ENCODE results near the gene REEP1. TPM values are rescaled to one million over a fixed set of nuclear protein-coding genes. Genes with fewer than 3 reads are reported as not detected.

Gene REEP1
- total RNA-seq, 2 experiments from 2014 or later, result not detected

- Histone ChIP-seq H3K9me3 (ENCODE audit: low read length) (no peaks in the 10 kb centered on the region), H3K4me1 (ENCODE audit: insufficient read depth, low read length, poor library complexity, severe bottlenecking) (no peaks in the 10 kb centered on the region), H3K79me2 (ENCODE audit: insufficient read depth, low read depth, low read length) (no peaks in the 10 kb centered on the region), H2AFZ (ENCODE audit: low read length) (no peak overlapping the region), H3K9me2 (ENCODE audit: insufficient read depth, low read length) (no peaks in the 10 kb centered on the region), H3K4me3 (ENCODE audit: low read depth, low read length, poor library complexity, severe bottlenecking) (no peak overlapping the region), H3K4me2 (ENCODE audit: low read length) (no peak overlapping the region), H3K36me3 (ENCODE audit: insufficient read depth, low read length) (no peaks in the 10 kb centered on the region), H3K27ac (ENCODE audit: low read depth, low read length, poor library complexity, severe bottlenecking) (no peak overlapping the region), H4K20me1 (ENCODE audit: insufficient read depth, low read length) (no peaks in the 10 kb centered on the region)
- ChIA-PET CTCF (ENCODE audit: unreplicated experiment) (no interaction called here), POLR2A (interaction anchor here (0.6 kb wide), 1 partner anchor 17 kb away, joined by 5 read pairs; no protein-coding TSS in a partner anchor)
- no peak for DNase-seq (ENCODE audit: low spot score)
- intact Hi-C loops (cut with micrococcal nuclease; ENCODE audit: unreplicated experiment), result no loop called here
- no TSS peak for BruUV-seq (replicated peaks)
- TF ChIP-seq CTCF (conservative IDR thresholded peaks at IDR 0.05; ENCODE audit: low read length) (no peak), EZH2phosphoT487 (IDR thresholded peaks at IDR 0.05; ENCODE audit: borderline replicate concordance, low read depth, low read length) (no peak)
Measured at GRCh38 chr2:86285571-86285970, 51.9 kb downstream of the REEP1 start.

- Histone ChIP-seq H3K4me2 (ENCODE audit: low read length) (no peak overlapping the region), H3K4me1 (ENCODE audit: insufficient read depth, low read length, poor library complexity, severe bottlenecking) (no peaks in the 10 kb centered on the region), H3K36me3 (ENCODE audit: insufficient read depth, low read length) (no peaks in the 10 kb centered on the region), H4K20me1 (ENCODE audit: insufficient read depth, low read length) (no peaks in the 10 kb centered on the region), H3K79me2 (ENCODE audit: insufficient read depth, low read depth, low read length) (no peaks in the 10 kb centered on the region), H3K9me3 (ENCODE audit: low read length) (no peaks in the 10 kb centered on the region), H2AFZ (ENCODE audit: low read length) (no peak overlapping the region), H3K27ac (ENCODE audit: low read depth, low read length, poor library complexity, severe bottlenecking) (no peak overlapping the region), H3K9me2 (ENCODE audit: insufficient read depth, low read length) (no peaks in the 10 kb centered on the region), H3K4me3 (ENCODE audit: low read depth, low read length, poor library complexity, severe bottlenecking) (no peak overlapping the region)
- ChIA-PET POLR2A (interaction anchor here (0.6 kb wide), 1 partner anchor 18 kb away, joined by 5 read pairs; no protein-coding TSS in a partner anchor), CTCF (ENCODE audit: unreplicated experiment) (no interaction called here)
- intact Hi-C loops (cut with micrococcal nuclease; ENCODE audit: unreplicated experiment), result no loop called here
- TF ChIP-seq CTCF (conservative IDR thresholded peaks at IDR 0.05; ENCODE audit: low read length) (no peak), EZH2phosphoT487 (IDR thresholded peaks at IDR 0.05; ENCODE audit: borderline replicate concordance, low read depth, low read length) (no peak)
- DNase-seq (ENCODE audit: low spot score), result no peak
- no TSS peak for BruUV-seq (replicated peaks)
Measured at GRCh38 chr2:86284987-86285386, 52.4 kb downstream of the REEP1 start.

- no TSS peak for BruUV-seq (replicated peaks)
- POLR2A ChIA-PET, result no interaction called here
- no peaks in the 10 kb centered on the region for H3K79me2 ChIP-seq (ENCODE audit: insufficient read depth, low read depth, low read length)
- no peak overlapping the region for H3K4me2 ChIP-seq (ENCODE audit: low read length)
- H3K9me3 ChIP-seq (ENCODE audit: low read length), result no peaks in the 10 kb centered on the region
- no peak for TF ChIP-seq EZH2phosphoT487 (IDR thresholded peaks at IDR 0.05; ENCODE audit: borderline replicate concordance, low read depth, low read length)
- no peak for TF ChIP-seq CTCF (conservative IDR thresholded peaks at IDR 0.05; ENCODE audit: low read length)
- H3K27ac ChIP-seq (ENCODE audit: low read depth, low read length, poor library complexity, severe bottlenecking), result no peak overlapping the region
- no peak overlapping the region for H3K4me3 ChIP-seq (ENCODE audit: low read depth, low read length, poor library complexity, severe bottlenecking)
- no peaks in the 10 kb centered on the region for H3K4me1 ChIP-seq (ENCODE audit: insufficient read depth, low read length, poor library complexity, severe bottlenecking)
- H2AFZ ChIP-seq (ENCODE audit: low read length), result no peak overlapping the region
- CTCF ChIA-PET (ENCODE audit: unreplicated experiment), result no interaction called here
- intact Hi-C loops (cut with micrococcal nuclease; ENCODE audit: unreplicated experiment), result no loop called here
- no peak for DNase-seq (ENCODE audit: low spot score)
- no peaks in the 10 kb centered on the region for H3K9me2 ChIP-seq (ENCODE audit: insufficient read depth, low read length)
- H4K20me1 ChIP-seq (ENCODE audit: insufficient read depth, low read length), result no peaks in the 10 kb centered on the region
- H3K36me3 ChIP-seq (ENCODE audit: insufficient read depth, low read length), result no peaks in the 10 kb centered on the region
Measured at GRCh38 chr2:86284401-86284841, 53.0 kb downstream of the REEP1 start.
